Suppressor macrophage treated with lipopolysaccharide for 4 hours (primary cell): Measurements from ENCODE around the gene NEK11.

Experiments used
- DNase-seq: peaks from one replicate; pipeline ENCODE4 v3.0.0-alpha.2; 2020

Gene NEK11

DNA sequence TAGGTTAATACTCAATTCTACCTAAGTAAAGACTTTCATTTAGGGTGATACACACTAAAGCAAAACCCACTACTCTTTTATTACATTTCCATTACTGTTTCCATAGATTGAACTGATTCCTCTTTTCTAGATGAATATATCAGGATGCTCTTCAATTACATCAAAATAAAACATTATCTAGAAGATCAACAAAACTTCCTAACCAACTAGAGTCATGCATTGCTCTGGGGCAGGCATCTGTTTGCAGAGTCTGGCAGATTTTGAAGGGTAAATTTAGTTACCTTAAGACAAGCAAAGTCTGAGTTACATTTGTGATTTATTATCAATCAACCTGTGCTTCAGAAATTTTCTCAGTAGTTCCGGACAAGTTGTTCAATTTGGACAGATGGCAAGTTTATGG lies 117.1 kb downstream of the NEK11 start:
- no peak for DNase-seq

DNA sequence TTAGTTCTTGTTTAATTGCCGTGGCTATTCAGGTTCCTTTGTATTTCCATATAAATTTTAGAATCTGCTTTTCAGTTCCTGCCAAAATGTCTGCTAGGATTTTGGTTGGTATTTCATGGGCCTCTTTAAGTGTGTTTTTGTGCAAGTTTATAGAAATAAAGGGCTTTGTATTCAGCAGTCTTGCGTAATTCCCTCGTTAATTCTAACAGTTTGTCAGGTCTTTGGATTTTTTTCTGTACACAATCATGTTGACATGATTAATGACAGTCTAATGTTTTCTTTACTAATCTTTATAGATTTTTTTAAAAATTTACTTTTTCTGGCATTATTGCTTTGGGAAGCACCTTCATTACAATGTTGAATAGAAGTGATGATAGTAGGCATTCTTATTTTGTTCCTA lies 120.9 kb downstream of the NEK11 start:
- no peak for DNase-seq

DNA sequence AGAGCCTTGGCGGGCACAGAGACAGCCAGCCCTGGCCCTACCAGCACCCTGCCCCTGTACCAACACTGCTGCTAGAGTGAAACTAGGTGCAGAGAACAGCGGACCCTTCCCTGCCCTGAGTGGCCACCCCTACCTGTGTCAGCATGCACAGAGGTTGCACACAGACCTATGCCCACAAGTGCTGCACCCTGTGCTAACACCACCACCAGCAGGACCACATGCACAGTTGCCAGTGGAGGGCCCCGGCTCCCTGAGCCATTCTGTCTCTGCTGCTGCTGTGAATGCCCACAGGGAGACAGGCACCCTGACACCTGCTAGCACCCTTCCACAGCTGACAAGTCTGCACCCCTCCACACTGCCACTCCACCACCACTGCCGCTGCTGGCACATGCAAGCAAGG lies 131.8 kb downstream of the NEK11 start:
- DNase-seq = no peak

DNA sequence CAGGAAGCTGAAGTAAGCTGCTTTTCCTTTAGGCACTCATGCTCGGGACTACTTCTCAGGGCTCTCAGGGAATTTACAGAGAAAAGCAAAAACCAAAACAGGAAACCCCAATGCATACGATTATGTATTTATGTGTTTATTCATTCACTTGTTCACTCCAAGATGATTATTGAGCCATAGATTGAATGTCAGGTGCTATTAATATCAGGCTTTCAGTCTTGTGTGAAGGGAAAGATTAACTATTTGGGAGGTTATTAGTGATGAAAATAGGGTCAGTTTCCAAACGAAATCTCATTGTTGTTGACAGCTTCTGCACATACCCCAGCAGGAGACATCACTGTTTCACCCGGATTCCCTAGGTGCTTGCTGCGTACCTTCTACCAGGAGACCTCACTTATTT lies 135.8 kb downstream of the NEK11 start:
- no peak for DNase-seq

DNA sequence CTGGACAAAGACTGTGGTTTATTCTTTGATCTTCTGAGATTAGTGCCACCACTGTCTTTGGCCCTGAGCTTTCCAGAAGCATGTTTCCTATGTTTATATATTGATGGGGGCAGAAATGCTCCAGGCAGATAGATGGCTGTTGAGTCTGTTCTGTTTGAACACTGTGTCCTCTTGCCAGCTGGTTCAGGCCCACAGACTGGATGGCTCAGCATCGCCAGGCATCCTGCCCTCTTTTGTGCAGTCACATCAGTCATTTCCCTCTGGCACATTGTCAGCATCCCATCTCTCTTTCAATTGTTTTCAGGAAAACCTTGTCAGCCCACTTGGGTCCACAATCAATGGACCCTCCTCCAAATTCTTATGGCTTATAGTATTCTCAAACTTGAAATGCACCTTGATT lies 141.2 kb downstream of the NEK11 start:
- no peak for DNase-seq

DNA sequence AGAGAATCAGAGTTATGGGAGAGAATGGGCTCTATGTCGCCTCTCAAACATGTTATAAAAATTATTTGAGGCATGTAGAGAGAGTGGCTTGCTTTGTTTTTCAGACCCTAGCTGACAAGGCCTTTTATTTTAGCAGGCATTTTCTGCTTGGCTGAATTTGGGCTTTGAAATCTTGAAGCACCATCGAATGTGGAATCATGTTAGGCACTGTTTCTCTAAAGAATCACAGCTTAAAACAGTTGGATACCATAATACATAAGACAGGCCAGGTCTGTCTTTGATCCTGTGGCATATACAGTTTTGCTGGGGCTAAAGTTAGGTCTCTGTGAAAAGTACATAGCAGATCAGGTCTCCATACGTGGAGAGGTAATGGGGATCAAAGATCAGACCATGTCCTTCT lies 142.7 kb downstream of the NEK11 start:
- no peak for DNase-seq

DNA sequence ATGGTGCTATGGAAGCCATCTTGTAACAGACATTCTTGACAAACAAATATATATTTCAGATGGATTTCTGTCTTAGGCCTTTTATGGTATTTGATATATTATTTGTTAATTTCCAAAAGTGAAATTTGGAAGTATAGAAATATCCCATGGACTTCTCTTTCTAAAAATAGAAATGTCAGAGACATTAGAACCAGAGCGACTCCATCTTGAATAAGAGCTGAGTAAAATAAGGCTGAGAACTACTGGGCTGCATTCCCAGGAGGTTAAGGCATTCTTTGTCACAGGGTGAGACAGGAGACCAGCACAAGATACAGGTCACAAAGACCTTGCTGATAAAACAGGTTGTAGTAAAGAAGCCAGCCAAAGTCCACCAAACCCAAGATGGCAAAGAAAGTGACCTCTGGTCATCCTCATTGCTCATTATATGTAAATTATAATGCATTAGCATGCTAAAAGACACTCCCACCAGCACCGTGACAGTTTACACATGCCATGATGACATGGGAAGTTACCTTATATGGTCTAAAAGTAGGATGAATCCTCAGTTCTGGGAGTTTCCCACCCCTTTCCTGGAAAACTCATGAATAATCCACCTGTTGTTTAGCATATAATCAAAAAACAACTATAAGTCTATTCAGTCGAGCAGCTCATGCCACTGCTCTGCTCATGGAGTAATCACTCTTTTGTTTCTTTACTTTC lies 146.0 kb downstream of the NEK11 start:
- no peak for DNase-seq

DNA sequence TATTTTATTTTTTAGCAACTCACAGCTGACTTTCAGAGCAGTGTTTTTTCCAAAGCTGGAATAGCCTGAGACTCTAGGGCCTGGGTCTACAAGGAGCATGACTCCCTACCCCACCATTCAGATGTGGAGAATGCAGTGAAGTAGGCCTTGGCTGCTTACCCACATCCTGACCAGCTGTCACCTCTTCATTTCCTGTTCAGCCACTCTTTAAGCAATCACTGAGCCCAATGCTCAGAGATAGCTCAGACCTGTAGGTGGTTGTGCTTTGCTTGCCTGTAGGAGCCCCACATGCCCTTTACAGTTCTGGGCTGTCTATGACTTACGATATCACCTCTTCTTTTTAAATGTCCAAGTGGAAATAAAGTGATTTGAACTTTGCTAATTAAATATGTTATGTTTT lies 148.1 kb downstream of the NEK11 start:
- no peak for DNase-seq

DNA sequence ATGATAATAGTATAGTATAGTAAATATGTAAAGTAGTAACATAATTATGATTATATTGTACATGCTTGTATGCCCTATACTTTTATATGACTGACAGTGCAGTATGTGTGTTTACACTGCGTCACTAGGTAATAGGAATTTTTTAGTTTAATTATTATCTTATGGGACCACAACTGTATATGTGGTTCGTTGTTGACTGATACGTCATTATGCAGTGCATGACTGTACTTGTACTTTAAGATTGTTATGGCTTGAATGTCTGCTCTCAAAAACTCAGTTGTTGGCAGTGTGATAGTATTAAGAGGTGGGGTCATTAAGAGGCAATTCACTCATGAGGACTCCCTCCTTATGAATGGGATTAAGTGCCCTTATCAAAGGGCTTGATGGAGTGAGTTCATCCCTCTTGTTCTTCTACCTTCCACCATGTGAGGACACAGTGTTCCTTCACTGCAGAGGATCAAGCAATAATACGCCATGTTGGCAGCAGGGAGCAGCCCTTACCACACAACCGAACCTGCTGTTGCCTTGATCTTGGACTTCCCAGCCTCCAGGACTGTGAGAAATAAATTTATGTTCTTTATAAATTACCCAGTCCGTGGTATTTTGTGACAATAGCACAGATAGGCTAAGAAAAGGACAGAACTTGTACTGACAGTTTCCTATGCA lies 152.2 kb downstream of the NEK11 start:
- DNase-seq = no peak

DNA sequence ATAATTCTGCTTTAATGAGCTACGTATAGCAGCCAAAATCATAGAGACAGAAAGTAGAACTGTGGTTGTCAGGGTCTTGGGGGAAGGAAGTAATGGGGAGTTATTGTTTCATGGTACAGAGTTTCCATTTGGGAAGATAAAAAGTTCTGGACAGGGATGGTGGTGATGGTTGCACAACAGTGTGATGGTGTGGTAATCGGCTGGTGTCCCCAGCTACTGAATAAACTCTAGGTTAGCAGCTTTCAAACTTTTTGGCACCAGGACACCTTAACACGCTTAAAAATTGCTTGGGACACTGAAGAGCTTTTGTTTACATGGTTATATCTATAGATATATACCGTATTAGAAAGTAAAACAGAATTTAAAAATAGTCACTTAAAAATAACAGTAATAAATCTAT lies 166.0 kb downstream of the NEK11 start:
- no peak for DNase-seq

DNA sequence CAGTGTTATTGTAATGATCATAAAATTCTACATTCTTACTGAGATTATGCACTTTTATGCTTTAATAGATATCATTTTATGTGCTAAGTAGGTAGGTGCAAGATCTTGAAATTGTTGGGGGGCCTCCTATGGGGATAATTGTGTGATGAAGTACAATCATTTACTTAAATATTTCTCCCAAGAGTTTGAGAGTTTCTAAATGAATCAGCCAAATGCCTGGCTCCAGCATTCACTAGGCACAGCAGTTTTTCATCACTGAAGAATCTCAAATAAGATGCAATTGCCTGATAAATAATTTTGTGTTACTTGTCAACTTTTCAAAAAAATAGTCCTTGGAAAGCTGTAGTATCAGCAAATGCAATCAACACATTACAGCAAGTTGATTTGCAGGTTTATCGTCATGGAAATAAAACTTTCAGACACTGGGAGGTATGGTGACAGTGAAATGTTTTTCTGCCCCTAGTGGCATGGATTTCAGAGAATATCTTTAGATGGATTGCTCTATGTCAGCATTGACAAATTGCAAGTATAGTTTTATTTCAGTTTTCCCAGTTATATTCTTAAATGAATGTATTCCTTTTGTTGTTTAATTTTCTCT lies 167.1 kb downstream of the NEK11 start:
- no peak for DNase-seq

DNA sequence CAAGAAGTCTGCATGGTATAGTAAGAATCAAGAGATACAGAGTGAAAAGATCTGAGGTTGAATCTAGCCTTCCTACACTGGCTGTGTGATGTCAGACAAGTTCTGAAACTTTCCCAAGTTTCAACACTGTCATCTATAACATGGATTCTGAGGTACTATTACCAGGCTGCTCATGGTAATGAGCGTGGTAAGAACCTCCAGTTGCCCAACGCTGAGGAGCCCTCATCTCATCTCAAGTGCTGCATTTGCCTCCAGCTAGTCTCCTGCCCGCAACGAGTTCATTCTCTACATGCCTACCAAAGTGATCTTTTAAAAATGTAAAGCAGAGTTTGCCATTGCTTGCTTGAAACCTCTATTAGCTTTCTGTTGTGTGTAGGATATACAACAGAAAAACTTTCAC lies 168.1 kb downstream of the NEK11 start:
- no peak for DNase-seq

DNA sequence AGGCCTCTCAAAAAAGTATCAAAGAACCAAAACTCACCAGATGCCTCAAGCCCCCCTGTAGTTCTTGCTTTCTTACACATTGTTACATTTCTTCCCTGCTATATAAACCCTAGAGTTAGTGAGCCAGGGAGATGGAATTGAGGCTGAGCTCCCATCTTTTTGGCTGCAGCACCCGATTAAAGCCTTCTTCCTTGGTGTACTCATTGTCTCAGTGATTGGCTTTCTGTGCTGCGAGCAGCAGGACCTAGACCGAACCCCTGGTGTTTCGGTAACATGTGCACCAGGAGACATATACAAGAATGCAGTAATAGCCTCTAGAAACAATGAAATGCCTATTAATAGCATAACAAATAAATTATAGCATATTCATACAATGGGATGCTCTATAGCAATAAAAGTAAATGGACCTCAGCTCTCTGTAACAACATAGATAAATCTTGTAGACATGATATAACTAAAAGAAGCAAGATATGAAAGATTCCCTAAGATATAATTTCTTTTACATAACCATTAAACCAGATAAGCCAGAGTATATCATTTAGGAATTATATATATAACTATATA lies 174.0 kb downstream of the NEK11 start:
- DNase-seq = no peak

DNA sequence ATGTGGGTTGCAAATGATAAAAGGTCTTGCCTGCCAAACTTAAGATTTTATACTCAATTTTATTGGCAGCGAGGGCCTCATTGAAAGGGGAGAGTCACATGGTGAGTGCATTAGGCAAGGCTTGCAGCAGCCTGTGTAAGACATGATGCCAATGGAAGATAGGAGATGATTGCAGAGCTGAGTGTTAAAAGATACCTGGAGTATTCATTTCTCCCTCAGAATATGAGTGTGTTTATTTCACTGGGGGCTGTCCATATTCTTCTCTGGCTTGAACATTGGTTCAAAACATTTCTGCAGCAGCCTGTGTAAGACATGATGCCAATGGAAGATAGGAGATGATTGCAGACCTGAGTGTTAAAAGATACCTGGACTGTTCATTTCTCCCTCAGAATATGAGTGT lies 189.7 kb downstream of the NEK11 start:
- DNase-seq = no peak

DNA sequence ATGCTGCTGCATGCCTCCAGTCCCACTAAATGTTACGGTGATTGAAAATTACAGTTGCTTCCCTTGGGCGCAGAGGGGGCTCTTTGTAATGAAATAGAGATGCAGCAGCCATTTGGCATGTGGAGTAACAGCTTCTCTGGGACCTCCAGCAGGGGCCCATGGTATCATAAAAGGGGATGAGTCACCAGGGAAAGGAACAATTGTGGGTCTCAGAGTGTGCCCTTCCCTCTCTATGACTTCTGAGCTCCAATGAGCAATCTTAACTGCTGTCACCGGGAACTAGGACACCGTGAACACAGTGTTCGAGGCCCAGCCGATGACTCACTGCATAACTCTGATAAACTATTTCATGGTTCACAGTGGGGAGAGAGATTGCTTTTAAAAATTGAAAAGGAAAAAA lies 190.1 kb downstream of the NEK11 start:
- no peak for DNase-seq

DNA sequence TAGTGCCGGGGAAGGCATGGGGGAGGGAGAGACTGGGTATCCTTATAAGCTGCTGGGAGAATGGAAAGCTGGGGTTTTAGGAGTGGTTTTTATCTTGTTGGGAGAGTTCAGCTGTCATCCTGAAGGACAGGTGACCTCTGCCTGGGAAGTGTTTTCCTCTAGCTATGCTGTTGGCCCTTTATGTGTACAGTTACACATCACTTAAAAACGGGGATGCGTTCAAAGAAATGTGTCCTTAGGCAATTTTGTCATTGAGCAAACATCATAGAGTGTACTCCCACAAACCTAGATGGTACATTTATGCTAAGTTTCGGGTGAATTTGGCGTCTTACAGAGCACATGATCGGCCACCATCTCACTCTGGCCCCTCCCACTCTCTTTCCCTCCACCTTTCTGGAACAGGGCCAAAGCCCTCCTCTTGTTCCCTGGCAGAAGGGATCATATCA lies 190.6 kb downstream of the NEK11 start:
- DNase-seq = no peak

DNA sequence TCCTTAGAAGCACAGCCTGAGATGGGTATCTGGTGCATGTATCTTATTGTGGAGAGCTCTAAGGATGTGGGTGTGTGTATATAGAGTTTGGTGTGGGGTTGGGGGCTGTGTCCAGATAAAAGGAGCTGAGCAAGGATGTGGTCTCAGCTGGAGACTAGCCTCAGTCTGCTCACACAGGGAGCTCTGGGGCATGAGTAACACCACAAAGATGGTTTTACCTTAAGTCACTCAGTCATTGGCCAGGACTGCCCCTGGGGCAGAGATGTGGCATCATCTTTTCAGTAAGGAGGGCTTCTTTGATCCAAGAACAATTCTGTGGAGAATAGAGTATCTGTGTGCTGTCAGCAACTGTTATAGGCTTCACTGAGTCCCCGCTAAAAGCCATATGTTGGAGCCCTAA lies 191.5 kb downstream of the NEK11 start:
- no peak for DNase-seq

DNA sequence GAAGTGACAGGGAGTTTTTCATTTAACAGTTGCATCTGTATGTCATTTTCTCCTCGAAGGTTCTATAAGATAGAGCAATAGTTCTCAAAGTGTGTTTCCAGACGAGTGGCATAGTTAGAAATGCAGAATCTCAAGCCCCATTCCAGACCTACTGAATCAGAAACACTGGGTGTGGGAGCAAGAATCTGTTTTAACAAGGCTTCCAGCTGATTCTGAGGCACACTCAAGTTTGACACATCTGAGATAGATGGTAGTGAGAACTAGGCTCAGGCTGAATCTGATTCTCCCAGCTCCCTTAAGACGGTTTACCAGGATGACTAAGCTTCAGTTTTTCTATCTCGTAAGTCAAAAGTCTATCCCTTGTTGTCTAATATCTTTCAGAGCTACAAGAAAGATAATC lies 195.1 kb downstream of the NEK11 start:
- no peak for DNase-seq

DNA sequence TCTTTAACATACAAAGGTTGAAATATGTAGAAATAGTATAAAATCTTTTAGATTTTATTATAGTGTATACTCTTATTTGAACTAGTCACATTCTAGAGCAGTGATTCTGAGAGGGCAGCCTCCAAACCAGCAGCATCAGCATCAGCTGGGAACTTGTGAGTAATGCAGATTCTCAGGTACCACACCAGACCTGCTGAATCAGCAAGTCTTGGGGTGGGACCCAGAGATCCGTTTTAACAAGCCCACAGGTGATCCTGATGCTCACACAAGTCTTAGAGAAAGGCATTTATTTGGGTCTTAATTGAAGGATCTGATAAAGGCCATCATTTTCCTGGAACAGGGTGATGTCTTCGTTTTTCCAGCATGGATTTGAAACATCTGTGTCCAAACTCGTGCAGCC lies 195.9 kb downstream of the NEK11 start:
- DNase-seq = no peak

DNA sequence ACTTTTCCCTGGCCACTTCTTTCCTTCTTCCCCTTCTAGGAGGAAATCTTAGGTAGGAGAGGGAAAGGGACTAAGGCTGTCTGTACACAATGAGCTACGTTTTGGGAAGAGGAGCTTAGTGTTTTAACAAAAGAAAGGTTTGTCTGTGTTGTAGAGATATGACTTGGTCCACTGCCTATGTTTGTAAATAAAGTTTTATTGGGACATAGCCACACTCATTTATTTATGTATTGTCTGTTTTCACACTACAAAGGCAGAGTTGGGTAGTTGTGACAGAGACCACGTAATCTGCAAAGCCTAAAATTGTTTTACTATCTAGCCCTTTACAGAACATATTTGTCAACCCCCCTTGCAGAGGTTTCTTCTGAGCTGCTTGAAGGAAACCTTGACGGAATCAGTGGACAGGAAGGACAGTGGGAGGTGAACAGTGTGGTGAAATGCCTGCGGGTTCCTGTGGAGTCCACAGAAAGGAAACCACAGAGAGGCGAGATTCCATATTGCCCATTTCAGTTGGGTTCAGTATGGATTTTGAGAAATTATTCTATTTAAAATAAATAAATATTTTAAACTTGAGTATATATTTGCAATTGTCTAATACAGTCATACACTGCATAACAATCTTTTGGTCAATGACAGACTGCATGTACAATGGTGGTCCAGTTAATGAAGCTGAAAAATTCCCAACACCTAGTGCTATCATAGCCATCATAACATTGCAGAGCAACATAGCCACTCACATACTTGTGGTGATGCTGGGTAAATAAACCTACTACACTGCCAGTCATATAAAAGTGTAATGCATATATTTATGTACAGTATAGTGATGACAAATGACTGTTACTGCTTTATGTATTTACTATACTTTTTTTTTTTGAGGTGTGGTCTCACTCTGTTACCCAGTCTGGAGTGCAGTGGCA lies 197.0 kb downstream of the NEK11 start:
- DNase-seq = no peak

DNA sequence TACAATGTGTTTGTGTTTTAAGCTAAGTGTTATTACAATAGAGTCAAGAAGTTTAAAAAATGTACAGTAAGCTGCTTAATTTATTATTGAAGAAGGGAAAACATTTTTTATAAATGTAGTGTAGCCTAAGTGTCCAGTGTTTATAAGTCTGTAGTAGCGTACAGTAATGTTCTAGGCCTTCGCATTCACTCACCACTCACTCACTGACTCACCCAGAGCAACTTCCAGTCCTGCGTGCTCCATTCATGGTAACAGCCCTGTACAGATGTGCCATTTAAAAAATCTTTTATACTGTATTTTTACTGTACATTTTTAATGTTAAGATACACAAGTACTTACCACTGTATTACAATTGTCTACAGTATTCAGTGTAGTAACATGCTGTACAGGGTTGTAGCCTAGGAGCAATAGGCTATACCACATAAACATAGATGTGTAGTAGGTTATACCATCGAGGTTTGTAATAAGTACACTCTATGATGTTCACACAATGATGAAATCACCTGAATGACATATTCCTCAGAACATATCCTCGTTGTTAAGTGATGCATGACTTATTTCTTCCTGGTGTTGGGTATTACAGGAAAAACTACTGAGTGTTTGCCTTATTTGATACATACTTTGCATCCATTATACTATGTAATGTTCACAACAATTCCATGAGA lies 198.3 kb downstream of the NEK11 start:
- no peak for DNase-seq

DNA sequence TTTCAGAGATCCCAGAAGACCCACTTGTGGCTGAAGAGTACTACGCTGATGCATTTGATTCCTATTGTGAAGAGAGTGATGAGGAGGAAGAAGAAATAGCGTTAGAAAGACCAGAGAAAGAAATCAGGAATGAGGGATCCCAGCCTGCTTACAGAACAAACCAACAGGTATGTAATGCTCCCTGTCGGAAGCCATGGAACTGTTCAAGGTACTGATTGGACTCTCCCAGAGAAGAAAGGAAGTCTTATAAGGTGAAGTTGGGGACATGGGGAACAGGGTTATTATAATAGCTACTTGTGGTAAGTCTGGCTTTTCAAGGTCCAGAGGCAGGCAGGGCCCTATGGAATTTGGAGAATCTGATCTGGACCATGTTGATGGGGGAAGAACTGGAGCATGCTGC lies 201.8 kb downstream of the NEK11 start:
- no peak for DNase-seq
